GM12878 (cell line): ENCODE measurements around the gene NOC4L. TPM values are rescaled to one million over a fixed set of nuclear protein-coding genes. Genes with fewer than 3 reads are reported as not detected.

Experiments
- BACH1 ChIP-seq: fragments of 450-650 bp; IDR thresholded peaks from 2 replicates; pipeline ENCODE4 v1.6.1; 2017; ENCODE audit warnings: mild to moderate bottlenecking, borderline replicate concordance
- CEBPB ChIP-seq, 2 experiments: fragments of 150-350 bp in 1 of 2; IDR thresholded peaks; 2 replicates each; pipeline ENCODE4 v1.6.1; 2012 to 2014; ENCODE audit warnings: low read depth in 2 of 2, low read length in 2 of 2, borderline replicate concordance in 1 of 2, inconsistent platforms in 1 of 2
- CUX1 ChIP-seq: IDR thresholded peaks from 2 replicates; pipeline ENCODE4 v1.6.1; 2012; ENCODE audit warnings: improper control_type of control experiment, low read depth, low read length; ENCODE audit not compliant: insufficient replicate concordance
- HDGF ChIP-seq: fragments of 450-650 bp; IDR thresholded peaks from 2 replicates; pipeline ENCODE4 v1.6.1; 2016; ENCODE audit warnings: antibody characterized with exemption
- IKZF1 ChIP-seq: fragments of 450-650 bp; conservative IDR thresholded peaks from 2 replicates; pipeline ENCODE4 v1.6.1; 2017; ENCODE audit warnings: antibody characterized with exemption, mild to moderate bottlenecking
- IRF5 ChIP-seq: fragments of 450-650 bp; IDR thresholded peaks from 2 replicates; pipeline ENCODE4 v1.6.1; 2017; ENCODE audit warnings: borderline replicate concordance
- MTA3 ChIP-seq: IDR thresholded peaks from 2 replicates; pipeline ENCODE4 v1.6.1; 2012; ENCODE audit warnings: low read length, inconsistent platforms, borderline replicate concordance
- PKNOX1 ChIP-seq: fragments of 450-650 bp; IDR thresholded peaks from 2 replicates; pipeline ENCODE4 v1.6.1; 2016; ENCODE audit warnings: mild to moderate bottlenecking
- PML ChIP-seq: IDR thresholded peaks from 2 replicates; pipeline ENCODE4 v1.6.1; 2012; ENCODE audit warnings: low read length, inconsistent platforms
- POLR2A ChIP-seq: IDR thresholded peaks from 2 replicates; pipeline ENCODE4 v1.6.1; 2011; ENCODE audit warnings: low read depth, mild to moderate bottlenecking, low read length
- RAD21 ChIP-seq: IDR thresholded peaks from 2 replicates; pipeline ENCODE4 v1.6.1; 2011; ENCODE audit warnings: mild to moderate bottlenecking, low read depth, low read length, moderate library complexity; ENCODE audit not compliant: insufficient read depth
- RAD51 ChIP-seq: fragments of 450-650 bp; IDR thresholded peaks from 2 replicates; pipeline ENCODE4 v1.6.1; 2016; ENCODE audit warnings: moderate library complexity, mild to moderate bottlenecking, inconsistent platforms
- RUNX3 ChIP-seq: IDR thresholded peaks from 2 replicates; pipeline ENCODE4 v1.6.1; 2012; ENCODE audit warnings: low read length, inconsistent platforms
- SRF ChIP-seq, 2 experiments: IDR thresholded peaks; 2 replicates each; pipeline ENCODE4 v1.6.1; 2011; ENCODE audit warnings: low read depth in 2 of 2, low read length in 2 of 2, mild to moderate bottlenecking in 1 of 2, moderate library complexity in 1 of 2
- SUZ12 ChIP-seq: fragments of 200-600 bp; sonication (generic); IDR thresholded peaks from one replicate; pipeline ENCODE4 v1.6.1; 2018; ENCODE audit warnings: antibody characterized with exemption, mild to moderate bottlenecking; ENCODE audit not compliant: unreplicated experiment
- TCF3 ChIP-seq: IDR thresholded peaks from 2 replicates; pipeline ENCODE4 v1.6.1; 2012; ENCODE audit warnings: low read depth, mild to moderate bottlenecking, low read length, borderline replicate concordance; ENCODE audit not compliant: insufficient read depth
- USF1 ChIP-seq: IDR thresholded peaks from 2 replicates; pipeline ENCODE4 v1.6.1; 2011; ENCODE audit warnings: borderline replicate concordance, low read depth, mild to moderate bottlenecking, moderate library complexity, mixed read lengths, low read length; ENCODE audit not compliant: insufficient read depth; ENCODE audit errors: extremely low read length
- ZBTB33 ChIP-seq: fragments of 450-650 bp; IDR thresholded peaks from 2 replicates; pipeline ENCODE4 v1.6.1; 2017; ENCODE audit warnings: mild to moderate bottlenecking
- ZSCAN29 ChIP-seq: fragments of 450-650 bp; IDR thresholded peaks from 2 replicates; pipeline ENCODE4 v1.6.1; 2017; ENCODE audit warnings: mild to moderate bottlenecking, moderate library complexity
- polyA plus RNA-seq, 11 experiments: library from polyadenylated mRNA; depleted of rRNA in 4 of 11; unstranded in 6 of 11; stranded (reverse) in 5 of 11; fragments of >200 nt; fragmentation: Nextera tagmentation in 4 of 11; fragmentation: Illumina TruSeq in 1 of 11; extraction: Ambion mirVana in 4 of 11; extraction: Trizol in 1 of 11; gene quantifications; 1 replicate in 1 of 11; 2 replicates in 10 of 11; pipeline versions ENCODE4 v1.2.1 to v1.2.3, GENCODE V29; 2011 to 2016; ENCODE audit warnings: inconsistent platforms in 2 of 11, missing spikeins in 2 of 11, low read depth in 1 of 11
- total RNA-seq, 4 experiments: library from RNA; depleted of rRNA in 3 of 4; stranded (reverse); fragments of >200 nt in 3 of 4; fragmentation: Illumina TruSeq in 1 of 4; extraction: Trizol in 1 of 4; gene quantifications; 2 replicates each; pipeline versions ENCODE4 v1.2.1 to v1.2.3, GENCODE V29; 2013 to 2021

The NOC4L gene
- total and polyA plus RNA-seq, 10 of the 15 experiments (the other 5 are each of a cell fraction or from before 2014, with no cell fraction given), result 0.72 to 68.2 (median 15.2) TPM

GRCh38 chr12:132144115-132144809 lies at the start of gene NOC4L, which contains the start of gene DDX51 (continued):
- TF ChIP-seq PML (no peak), TCF3 (0 out of 2 replicates have a peak, but pooled peaks have one; percentile 48), MTA3 (no peak), HDGF (no peak), SUZ12 (no peak), ZSCAN29 (no peak), CEBPB (IDR thresholded peaks at IDR 0.05; ENCODE audit: borderline replicate concordance in 1 of 2, low read depth in 2 of 2, low read length in 2 of 2) (no peak), RAD51 (no peak), IKZF1 (peak; percentile 95), SRF (IDR thresholded peaks at IDR 0.05; ENCODE audit: low read depth in 2 of 2, low read length in 2 of 2) (peak; percentile 79 to 96), BACH1 (peak; percentile 50; the same call in 1 of the 2 replicates), USF1 (no peak), RUNX3 (peak; percentile 63), POLR2A (peak; percentile 88), PKNOX1 (0 out of 2 replicates have a peak, but pooled peaks have one; percentile 17), CUX1 (no peak), IRF5 (no peak), ZBTB33 (0 out of 2 replicates have a peak, but pooled peaks have one; percentile 18), RAD21 (no peak)
